ENCODE results near the gene GRID1. TPM values are rescaled to one million over a fixed set of nuclear protein-coding genes. Genes with fewer than 3 reads are reported as not detected.

GRID1 gene
- total and polyA plus RNA-seq, 10 of the 15 experiments (the other 5 are each of a cell fraction or from before 2014, with no cell fraction given), result 0.04 to 0.62 (median 0.08) TPM; not detected in 5

DNA sequence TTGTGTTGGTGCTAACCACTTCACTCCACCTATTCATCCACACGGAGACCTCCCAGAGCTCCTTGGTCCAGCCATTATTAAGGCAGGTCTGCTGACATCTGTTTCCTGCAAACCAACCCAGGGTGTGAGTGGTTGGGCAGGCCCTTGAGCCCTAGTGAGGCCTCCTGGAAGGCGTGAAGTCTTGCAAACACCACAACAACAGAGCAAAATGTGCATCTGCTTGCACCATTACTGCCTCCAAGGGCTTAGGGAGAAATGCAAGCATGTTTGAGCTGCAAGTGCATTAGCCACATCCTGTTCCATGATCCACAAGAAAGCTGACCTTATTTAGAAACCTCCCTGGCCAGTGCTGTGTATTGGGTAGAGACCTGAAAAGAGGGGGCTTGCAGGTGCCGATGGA is 325.5 kb downstream of the GRID1 start (continued):
- no peak for TF ChIP-seq IKZF2 (IDR thresholded peaks at IDR 0.05)

- no peak for FAIRE-seq
These were observed 328.2 kb downstream of the GRID1 start for GRCh38 chr10:86038371-86038770.

More at GRCh38 chr10:86038371-86038770, 328.2 kb downstream of the GRID1 start:
- Histone ChIP-seq H3K27ac (ENCODE audit: control insufficient read depth, insufficient read depth) (no peak overlapping the region), H3K4me1 (ENCODE audit: control insufficient read depth, insufficient read depth, low read length) (no peaks in the 10 kb centered on the region), H3K36me3 (ENCODE audit: control insufficient read depth in 2 of 2, insufficient read depth in 2 of 2, low read length in 1 of 2) (no peaks in the 10 kb centered on the region), H3K9ac (ENCODE audit: control insufficient read depth, insufficient read depth, low read length) (no peak overlapping the region), H3K79me2 (ENCODE audit: control insufficient read depth, insufficient read depth, low read length) (no peaks in the 10 kb centered on the region), H3K4me3 (no peak overlapping the region), H2AFZ (ENCODE audit: control insufficient read depth, low read depth, low read length) (no peak overlapping the region), H3K9me3 (replicated peaks; ENCODE audit: control insufficient read depth, insufficient read depth, low read length) (no peaks in the 10 kb centered on the region), H3K4me2 (ENCODE audit: control insufficient read depth, insufficient read depth) (no peak overlapping the region), H3K27me3 (replicated peaks in 1 of 2; ENCODE audit: control insufficient read depth in 2 of 2, insufficient read depth in 2 of 2, low read length in 1 of 2) (no peaks in the 10 kb centered on the region), H4K20me1 (ENCODE audit: control insufficient read depth, insufficient read depth) (no peaks in the 10 kb centered on the region)
- no TSS peak for BruUV-seq (replicated peaks)
- no peak for ATAC-seq
- TF ChIP-seq POU2F2 (IDR thresholded peaks at IDR 0.05; ENCODE audit: borderline replicate concordance, low read depth, low read length) (no peak), PRDM15 (CRISPR knock-in tag; IDR thresholded peaks at IDR 0.05) (no peak), PAX5 (IDR thresholded peaks at IDR 0.05; ENCODE audit: borderline replicate concordance, low read depth, low read length) (no peak), RBBP5 (conservative IDR thresholded peaks at IDR 0.05) (no peak), RAD21 (IDR thresholded peaks at IDR 0.05; ENCODE audit: insufficient read depth, low read depth, low read length) (no peak), POLR2A (IDR thresholded peaks at IDR 0.05; ENCODE audit: low read depth, low read length) (no peak)
- TF ChIP-seq, protein P1, sequence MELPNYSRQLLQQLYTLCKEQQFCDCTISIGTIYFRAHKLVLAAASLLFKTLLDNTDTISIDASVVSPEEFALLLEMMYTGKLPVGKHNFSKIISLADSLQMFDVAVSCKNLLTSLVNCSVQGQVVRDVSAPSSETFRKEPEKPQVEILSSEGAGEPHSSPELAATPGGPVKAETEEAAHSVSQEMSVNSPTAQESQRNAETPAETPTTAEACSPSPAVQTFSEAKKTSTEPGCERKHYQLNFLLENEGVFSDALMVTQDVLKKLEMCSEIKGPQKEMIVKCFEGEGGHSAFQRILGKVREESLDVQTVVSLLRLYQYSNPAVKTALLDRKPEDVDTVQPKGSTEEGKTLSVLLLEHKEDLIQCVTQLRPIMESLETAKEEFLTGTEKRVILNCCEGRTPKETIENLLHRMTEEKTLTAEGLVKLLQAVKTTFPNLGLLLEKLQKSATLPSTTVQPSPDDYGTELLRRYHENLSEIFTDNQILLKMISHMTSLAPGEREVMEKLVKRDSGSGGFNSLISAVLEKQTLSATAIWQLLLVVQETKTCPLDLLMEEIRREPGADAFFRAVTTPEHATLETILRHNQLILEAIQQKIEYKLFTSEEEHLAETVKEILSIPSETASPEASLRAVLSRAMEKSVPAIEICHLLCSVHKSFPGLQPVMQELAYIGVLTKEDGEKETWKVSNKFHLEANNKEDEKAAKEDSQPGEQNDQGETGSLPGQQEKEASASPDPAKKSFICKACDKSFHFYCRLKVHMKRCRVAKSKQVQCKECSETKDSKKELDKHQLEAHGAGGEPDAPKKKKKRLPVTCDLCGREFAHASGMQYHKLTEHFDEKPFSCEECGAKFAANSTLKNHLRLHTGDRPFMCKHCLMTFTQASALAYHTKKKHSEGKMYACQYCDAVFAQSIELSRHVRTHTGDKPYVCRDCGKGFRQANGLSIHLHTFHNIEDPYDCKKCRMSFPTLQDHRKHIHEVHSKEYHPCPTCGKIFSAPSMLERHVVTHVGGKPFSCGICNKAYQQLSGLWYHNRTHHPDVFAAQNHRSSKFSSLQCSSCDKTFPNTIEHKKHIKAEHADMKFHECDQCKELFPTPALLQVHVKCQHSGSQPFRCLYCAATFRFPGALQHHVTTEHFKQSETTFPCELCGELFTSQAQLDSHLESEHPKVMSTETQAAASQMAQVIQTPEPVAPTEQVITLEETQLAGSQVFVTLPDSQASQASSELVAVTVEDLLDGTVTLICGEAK (IDR thresholded peaks at IDR 0.05; ENCODE audit: borderline replicate concordance), result no peak
- ChIA-PET RAD21 (ENCODE audit: unreplicated experiment) (no interaction called here), SMC1A (ENCODE audit: uncharacterized antibody, unreplicated experiment) (no interaction called here), CTCF (interaction anchor here (0.9 kb wide), 1 partner anchor 9 kb away, joined by 3 read pairs; no protein-coding TSS in a partner anchor), POLR2A (interaction anchor here (0.7 kb wide), 1 partner anchor 9 kb away, joined by 3 read pairs; no protein-coding TSS in a partner anchor)
- no peak for DNase-seq (ENCODE audit: low read depth, low spot score)
- intact Hi-C loops (cut with micrococcal nuclease; ENCODE audit: unreplicated experiment) (no loop called here), in situ Hi-C loops (cut with MboI) (no loop called here)
- WGBS (ENCODE audit: insufficient coverage, insufficient replicate concordance, low lambda C conversion rate, missing lambda C conversion rate), result 20% methylated on average over 1 of the region's 1 CpG
